Adipose tissue (tissue), 3 donors: ENCODE results near the gene ACSM2A. TPM values are rescaled to one million over a fixed set of nuclear protein-coding genes. Genes with fewer than 3 reads are reported as not detected.
"Not testable (repeated sequence)": the region's sequence is repeated elsewhere in the genome, so short reads cannot be mapped to it uniquely, and the experiment has no call there.

Experiments
- H3K27ac ChIP-seq: one replicate; pipeline ENCODE4 v1.5.1; 2013; ENCODE audit warnings: low read depth, low read length
- WGBS, 3 donors: extraction: QIAGEN DNeasy Blood & Tissue Kit; methylation state at CpG; one replicate each; pipeline ENCODE4 v1.1.7; 2013; 5-methylcytosine and 5-hydroxymethylcytosine counted together
- polyA plus RNA-seq, 3 donors: library from polyadenylated mRNA; stranded (reverse); fragments of 200-250 nt; gene quantifications; one replicate each; pipeline ENCODE4 v1.2.3, GENCODE V29; 2013
- donor health status: healthy with polysubstance abuse.
- donor health status: Bipolar disorder and iron deficiency.
- donor health status: healthy.

ACSM2A gene, protein sequence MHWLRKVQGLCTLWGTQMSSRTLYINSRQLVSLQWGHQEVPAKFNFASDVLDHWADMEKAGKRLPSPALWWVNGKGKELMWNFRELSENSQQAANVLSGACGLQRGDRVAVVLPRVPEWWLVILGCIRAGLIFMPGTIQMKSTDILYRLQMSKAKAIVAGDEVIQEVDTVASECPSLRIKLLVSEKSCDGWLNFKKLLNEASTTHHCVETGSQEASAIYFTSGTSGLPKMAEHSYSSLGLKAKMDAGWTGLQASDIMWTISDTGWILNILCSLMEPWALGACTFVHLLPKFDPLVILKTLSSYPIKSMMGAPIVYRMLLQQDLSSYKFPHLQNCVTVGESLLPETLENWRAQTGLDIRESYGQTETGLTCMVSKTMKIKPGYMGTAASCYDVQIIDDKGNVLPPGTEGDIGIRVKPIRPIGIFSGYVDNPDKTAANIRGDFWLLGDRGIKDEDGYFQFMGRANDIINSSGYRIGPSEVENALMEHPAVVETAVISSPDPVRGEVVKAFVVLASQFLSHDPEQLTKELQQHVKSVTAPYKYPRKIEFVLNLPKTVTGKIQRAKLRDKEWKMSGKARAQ
- under 1 TPM; 0.13 to 0.90 (median 0.14) TPM for polyA plus RNA-seq

- WGBS, 3 donors: 40 to 78% (median 46%) methylated on average over 1 of the region's 1 CpG
- not testable (repeated sequence) for H3K27ac ChIP-seq
Observed at GRCh38 chr16:20451364-20451763, at the start of gene ACSM2A. Gene ACSM2A, plus strand, starts transcription at chr16:20451521. Its CDS starts 8,594 bp downstream, at chr16:20460115.

DNA sequence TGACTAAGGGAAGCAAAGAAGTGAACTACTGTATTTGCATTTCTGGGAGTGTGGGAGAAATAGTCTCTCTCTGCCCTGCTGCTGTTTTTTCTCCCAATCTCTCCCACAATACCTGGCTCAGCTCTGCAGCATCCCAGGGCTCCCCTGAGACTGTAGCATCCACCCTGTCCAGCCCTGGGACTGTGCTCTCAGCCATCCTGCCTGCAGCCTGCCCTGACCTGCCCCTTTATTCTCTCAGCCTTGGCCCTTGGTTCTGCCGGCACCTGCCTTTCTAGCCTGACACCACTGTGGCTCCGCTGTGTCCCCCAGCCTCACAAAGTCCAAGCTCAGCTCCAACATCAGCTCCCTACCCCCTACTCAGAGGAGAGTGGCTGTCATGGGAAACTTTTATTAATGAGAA is 48.7 kb upstream of the ACSM2A start:
- WGBS, 3 donors: 93 to 100% (median 97%) methylated on average over 2 of the region's 2 CpGs
- no peak overlapping the region for H3K27ac ChIP-seq

DNA sequence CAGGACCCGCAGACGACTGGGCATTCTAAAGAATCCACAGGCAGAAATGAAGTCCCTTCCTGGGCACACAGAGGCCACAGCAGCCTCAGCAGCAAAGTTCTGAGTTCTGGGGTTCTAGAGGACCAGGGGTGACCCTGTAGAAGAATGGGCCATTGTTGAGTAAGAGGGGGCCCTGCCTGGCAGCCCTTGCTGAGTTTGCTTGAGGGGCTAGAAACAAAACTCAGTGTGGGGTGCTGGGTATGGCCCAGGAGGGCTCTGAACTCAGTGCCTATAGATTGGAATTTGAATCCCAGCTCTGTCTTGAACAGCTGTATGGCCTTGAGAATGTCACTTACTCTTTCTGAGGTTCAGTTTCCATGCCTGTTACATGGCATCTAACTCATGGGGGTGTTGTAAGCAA is 46.7 kb upstream of the ACSM2A start, which contains the start of gene PDILT:
Gene PDILT (minus strand): TSS at position 101 of the 400 bp plus-strand sequence. CDS start 5,437 bp downstream, outside the sequence.
- WGBS, 3 donors: 95 to 97% (median 96%) methylated on average over 2 of the region's 2 CpGs

GRCh38 chr16:20409398-20410120 is 41.8 kb upstream of the ACSM2A start, which contains the start of gene ACSM5:
Gene ACSM5, plus strand, starts transcription at chr16:20409534. Its CDS starts 1,951 bp downstream, at chr16:20411485.
- 76 to 79% (median 79%) methylated on average over 6 of the region's 6 CpGs for WGBS, 3 donors
- no peak within 1 kb of the TSS for H3K27ac ChIP-seq

More for the DNA sequence above, 46.7 kb upstream of the ACSM2A start, which contains the start of gene PDILT:
- H3K27ac ChIP-seq: no peak within 1 kb of the TSS

DNA sequence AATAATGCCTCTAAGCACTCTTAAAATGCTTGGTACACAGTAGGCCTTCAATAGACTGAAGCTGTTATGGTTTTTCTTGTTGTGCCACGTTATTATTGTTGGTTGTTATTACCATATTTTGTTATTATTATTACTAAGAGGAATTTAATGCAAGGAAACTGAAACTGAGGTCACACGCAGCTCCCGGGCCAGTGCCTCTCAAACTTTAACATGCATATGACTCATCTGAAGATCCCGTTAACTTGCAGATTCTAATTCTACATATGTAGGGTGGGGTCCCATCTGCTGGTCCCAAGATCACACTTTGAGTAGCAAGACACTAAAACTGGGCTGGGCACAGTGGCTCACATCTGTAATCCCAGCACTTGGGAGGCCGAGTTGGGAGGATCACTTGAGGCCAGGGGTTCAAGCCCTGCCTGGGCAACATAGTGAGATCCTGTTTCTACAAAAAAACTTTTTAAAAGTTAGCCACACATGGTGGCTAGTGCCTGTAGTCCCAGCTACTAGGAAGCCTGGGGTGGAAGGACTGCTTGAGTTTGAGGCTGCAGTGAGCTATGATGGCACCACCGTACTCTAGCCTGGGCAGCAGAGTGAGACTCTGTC is 41.1 kb upstream of the ACSM2A start:
- WGBS, 3 donors: 71 to 85% (median 79%) methylated on average over 6 of the region's 6 CpGs
- H3K27ac ChIP-seq: no peak overlapping the region

DNA sequence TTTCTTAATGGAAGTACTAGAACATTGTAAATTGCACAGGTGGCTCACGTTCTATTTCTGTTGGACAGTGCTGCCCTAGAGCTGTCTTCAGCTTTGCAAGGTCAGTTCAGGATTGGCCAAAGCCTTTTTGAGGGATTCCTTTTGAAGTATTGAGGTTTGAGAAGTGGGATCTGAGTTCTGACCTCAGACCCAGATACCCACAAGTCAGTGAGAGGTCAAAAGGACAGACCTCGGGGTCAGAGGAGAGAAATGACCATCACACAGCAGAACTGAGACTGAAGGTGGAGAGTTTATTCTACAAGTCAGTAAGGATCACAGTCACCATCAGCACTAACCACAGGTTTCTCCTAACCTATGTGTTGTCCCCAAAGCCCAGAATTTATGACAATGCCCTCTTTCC is 40.3 kb upstream of the ACSM2A start:
- WGBS, 3 donors: 86 to 93% (median 88%) methylated on average over 2 of the region's 2 CpGs
- no peak overlapping the region for H3K27ac ChIP-seq

DNA sequence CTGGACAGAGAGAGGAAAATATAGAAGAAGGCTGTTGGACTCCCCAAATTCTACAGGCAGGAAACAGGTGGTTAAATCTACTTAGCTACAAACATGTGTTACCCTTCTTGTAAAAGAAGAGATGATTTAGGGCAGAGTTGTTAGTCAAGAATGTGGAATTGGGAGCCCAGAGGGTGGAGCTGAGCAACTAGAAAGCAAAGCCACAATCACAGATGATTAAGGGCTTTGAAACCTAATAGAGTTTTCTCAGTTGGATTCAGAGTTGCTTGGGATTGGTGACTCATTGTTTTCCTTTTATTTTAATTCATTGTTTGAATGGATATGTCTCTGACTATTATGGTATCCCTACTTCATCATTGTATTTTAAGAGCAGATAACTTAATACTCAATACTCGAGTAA is 35.8 kb upstream of the ACSM2A start:
- 68 to 81% (median 78%) methylated on average over 1 of the region's 1 CpG for WGBS, 3 donors
- H3K27ac ChIP-seq: no peak overlapping the region

DNA sequence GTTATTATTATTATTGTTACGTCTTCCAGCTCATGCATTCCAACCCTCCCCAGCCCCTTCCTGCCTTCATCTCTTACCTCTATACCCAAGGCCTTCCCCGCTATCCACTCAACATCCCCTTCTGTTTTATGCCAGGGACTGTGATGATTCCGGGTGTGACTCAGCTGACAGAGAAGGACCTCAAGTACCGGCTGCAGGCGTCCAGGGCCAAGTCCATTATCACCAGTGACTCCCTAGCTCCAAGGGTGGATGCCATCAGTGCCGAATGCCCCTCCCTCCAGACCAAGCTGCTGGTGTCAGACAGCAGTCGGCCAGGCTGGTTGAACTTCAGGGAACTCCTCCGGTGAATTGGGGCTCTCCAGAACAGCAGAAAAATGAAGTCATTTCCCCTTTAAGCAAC is 32.2 kb upstream of the ACSM2A start:
- 77 to 87% (median 84%) methylated on average over 8 of the region's 8 CpGs for WGBS, 3 donors

DNA sequence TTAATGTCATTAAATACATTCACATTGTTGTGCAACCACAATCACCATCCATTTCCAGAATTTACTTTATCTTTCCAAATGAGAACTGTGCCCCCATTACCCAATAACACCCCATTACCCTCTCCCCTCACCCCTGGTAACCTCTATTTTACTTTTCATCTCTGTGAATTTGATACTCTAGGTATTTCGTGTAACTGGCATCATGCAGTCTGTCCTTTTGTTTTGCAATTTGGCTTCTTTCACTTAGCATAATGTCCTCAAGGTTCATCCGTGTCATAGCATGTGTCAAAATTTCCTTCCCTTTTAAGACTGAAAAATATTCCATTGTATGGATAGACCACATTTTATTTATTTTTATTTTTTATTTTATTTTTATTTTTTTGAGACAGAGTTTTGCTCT is 29.6 kb upstream of the ACSM2A start:
- 65 to 68% (median 66%) methylated on average over 2 of the region's 2 CpGs for WGBS, 3 donors
- not testable (repeated sequence) for H3K27ac ChIP-seq

More for the DNA sequence above, 32.2 kb upstream of the ACSM2A start:
- H3K27ac ChIP-seq: not testable (repeated sequence)

GRCh38 chr16:20423772-20424128 is 27.6 kb upstream of the ACSM2A start:
- 58 to 85% (median 82%) methylated on average over 5 of the region's 5 CpGs for WGBS, 3 donors
- H3K27ac ChIP-seq: not testable (repeated sequence)

GRCh38 chr16:20424129-20424866 is 27.0 kb upstream of the ACSM2A start:
- H3K27ac ChIP-seq: no peak overlapping the region
- 61 to 79% (median 77%) methylated on average over 2 of the region's 2 CpGs for WGBS, 3 donors

DNA sequence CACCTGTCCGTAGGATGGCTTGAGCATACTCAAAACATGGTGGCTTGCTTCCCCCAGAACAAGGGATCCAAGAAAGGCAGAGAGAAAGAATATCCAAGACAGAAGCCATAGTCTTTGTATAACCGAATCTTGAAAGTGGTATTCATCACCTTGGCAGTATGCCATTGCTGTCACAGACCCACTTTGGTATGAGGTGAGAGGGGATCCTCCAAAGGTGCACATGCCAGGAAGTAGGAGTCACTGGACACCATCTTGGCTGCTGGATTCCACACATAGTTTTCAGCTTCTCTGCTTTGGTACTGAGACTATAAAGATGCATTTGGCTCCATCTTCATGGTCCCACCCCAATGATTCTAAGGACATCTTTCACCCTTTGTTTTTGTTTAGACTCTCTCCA is 23.9 kb upstream of the ACSM2A start:
- not testable (repeated sequence) for H3K27ac ChIP-seq
- WGBS, 3 donors: 61 to 71% (median 66%) methylated on average over 2 of the region's 2 CpGs

GRCh38 chr16:20429499-20429898 is 21.8 kb upstream of the ACSM2A start:
- not testable (repeated sequence) for H3K27ac ChIP-seq
- WGBS, 3 donors: 78 to 85% (median 85%) methylated on average over 6 to 7 of the region's 7 CpGs

DNA sequence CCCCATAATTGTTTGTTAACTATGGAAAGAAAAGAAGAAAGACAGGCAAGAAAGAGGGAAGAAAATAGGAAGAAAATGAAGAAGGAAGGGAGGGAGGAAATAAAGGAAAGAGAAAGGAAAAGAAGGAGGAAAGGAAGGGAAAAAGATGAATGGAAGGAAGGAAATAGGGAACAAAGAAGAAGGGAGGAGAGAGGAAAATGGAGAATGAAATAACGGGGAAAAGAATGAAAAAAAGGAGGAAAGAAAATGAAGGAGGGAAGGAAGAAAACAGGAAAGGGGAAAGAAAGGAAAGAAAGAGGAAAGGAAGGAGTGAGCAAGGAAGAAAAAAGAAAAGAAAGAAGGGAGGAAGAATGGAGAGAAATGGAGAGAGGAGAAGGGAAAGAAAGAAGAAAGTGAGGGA is 20.8 kb upstream of the ACSM2A start:
- 73 to 88% (median 74%) methylated on average over 1 of the region's 1 CpG for WGBS, 3 donors
- H3K27ac ChIP-seq: not testable (repeated sequence)

DNA sequence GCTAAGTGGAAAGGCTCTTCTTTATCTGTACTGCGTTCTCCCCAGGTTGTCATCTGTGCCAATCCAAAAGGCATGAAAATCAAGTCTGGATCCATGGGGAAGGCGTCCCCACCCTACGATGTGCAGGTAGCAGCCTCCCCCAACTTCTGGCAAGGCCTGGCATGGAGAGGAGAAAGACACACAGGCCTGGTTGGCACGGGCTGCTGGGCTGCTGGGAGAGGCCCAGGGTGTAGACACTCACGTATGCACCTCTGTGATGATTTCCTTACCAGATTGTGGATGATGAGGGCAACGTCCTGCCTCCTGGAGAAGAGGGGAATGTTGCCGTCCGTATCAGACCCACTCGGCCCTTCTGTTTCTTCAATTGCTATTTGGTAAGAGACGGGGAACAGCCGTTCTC is 20.4 kb upstream of the ACSM2A start:
- H3K27ac ChIP-seq: no peak overlapping the region
- WGBS, 3 donors: 74 to 81% (median 78%) methylated on average over 11 of the region's 11 CpGs

GRCh38 chr16:20438950-20439349 is 12.4 kb upstream of the ACSM2A start:
- H3K27ac ChIP-seq: not testable (repeated sequence)
- 75% methylated on average over 1 of the region's 2 CpGs; no CpG with 5 or more reads in 1 of the 3 donors for WGBS, 3 donors

GRCh38 chr16:20439820-20440231 is 11.5 kb upstream of the ACSM2A start:
- not testable (repeated sequence) for H3K27ac ChIP-seq
- 19 to 74% (median 44%) methylated on average over 3 of the region's 3 CpGs for WGBS, 3 donors

DNA sequence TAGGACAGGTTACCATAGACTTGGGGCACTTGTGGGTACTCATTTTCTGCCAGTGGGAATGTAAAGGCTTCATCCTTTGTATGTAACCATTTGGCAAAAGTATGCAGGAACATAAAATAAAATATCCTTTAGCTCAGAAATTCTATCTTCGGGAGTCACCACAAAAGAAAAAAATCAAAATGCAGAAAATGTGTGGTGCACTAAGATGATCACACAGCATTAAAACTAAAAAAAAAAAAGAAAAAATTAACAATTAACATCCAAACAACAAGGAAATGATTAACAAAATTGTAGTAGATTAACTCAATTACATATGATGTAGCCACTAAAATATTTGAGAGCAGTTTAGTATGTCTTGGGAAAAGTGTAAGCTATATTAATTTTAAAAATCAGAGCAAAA is 10.6 kb upstream of the ACSM2A start:
- not testable (repeated sequence) for H3K27ac ChIP-seq
- 64 to 74% (median 71%) methylated on average over 1 of the region's 1 CpG for WGBS, 3 donors
